Activated T-cell treated with anti-CD3 and anti-CD28 coated beads for 4 hours (primary cell): Measurements from ENCODE around the gene SLIT1.

Experiments used
- DNase-seq: peaks from one replicate; pipeline ENCODE4 v3.0.0-alpha.2; 2020

The SLIT1 gene

DNA sequence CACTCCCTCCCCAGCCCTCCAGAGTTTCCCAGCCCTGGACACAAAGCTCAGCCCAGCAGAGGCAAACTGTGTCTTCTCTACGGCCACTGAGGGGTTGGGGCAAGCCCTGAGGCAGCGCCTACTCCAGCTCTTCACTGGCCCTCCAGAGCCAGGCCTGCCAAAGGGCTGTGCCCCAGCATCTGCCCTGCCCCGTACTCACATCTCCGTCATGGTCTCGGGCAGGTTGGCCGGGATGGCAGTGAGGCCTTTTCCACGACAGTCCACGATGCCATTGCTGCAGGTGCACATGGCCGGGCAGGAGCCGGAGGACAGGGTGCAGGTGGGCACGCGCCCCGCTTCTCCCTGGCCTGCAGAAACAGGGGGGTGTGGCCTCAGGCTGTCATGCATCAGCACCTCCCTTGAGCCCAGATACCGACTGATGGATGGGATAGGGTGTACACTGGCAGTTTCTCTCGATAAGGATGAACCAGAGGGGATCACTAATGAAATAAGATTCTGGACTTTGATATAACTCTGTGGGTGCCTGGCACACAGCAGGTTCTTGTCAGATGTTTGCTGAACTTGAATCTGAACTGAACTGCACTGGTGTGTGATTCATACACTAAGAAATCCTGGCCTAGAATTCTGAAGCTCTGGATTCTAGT is 125.2 kb downstream of the SLIT1 start:
- DNase-seq, result no peak

DNA sequence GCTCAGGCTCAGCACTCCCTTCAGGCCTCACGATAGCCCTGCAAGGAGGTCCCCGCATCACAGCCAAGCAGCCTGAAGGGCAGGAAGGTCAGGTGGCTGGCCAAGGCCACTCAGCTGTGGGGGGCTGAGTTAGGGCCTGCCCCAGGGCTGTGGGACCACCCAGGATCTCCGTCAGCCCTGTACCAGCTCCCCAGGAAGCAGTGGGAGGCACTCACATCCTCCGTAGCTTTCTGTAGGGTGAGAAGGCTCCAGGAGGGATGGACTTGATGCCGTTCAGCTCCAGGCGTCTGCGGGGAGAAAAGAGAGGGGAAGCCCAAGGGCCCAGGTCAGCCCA is 125.9 kb downstream of the SLIT1 start:
- DNase-seq, result no peak

DNA sequence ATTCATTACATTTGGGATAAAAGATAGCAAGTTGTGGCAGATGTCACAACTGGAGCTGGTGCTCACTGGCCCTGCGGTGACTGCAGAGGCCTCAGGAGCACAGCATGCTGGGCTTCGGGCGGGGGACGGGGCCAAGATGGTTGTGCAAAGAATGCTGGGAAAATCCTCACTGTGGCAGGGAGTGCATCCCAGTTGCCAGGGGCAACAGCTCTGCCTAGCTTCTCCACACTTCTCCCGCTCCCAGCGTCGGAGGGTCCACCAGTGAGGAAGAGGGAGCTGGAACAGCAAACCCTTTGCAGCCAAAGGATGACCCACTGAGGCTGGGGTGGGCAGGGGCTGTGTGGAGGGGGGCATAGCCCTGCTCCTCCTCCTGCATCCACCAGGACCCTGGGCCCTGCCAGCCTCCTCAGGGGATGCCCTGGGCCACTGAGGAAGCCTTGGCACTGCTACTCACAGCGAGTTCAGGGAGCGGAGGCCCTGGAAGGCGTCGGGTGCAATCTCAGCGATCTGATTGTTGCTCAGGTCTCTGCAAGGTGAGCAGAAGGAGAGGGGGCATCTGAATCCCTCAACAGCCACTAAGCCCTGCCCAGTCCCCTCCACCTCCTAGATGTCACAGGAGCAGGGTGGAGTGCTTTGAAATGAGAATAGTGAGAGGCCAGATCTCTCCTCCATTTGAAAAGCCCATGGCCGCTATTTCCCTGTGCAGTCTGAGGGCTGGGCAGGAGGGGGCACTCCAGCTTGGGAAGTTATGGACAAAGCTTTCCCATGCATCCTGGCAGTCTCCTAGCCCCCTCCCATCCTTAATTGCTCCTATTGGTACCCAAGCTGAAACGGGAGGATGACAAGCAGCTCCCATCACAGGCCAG is 126.5 kb downstream of the SLIT1 start:
- DNase-seq, result no peak

DNA sequence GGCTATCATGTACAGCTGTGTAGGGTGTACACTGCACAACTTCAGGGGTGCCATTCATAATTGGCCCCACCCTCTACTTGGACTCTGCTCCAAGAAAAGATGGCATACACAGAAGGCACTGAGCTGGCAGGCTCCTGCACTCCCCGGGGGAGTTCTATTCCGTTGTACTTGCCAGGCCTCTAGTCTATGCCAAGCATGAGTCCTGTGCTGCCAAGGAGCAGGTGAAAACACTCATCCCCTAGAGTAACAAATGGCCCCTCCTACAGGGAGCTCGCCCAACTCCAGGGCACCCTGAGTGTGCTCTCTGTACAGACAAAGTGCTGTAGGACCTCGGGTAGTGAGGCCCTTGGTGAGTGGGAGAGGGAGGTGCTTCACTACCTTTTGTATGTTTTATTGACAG is 127.2 kb downstream of the SLIT1 start:
- no peak for DNase-seq

DNA sequence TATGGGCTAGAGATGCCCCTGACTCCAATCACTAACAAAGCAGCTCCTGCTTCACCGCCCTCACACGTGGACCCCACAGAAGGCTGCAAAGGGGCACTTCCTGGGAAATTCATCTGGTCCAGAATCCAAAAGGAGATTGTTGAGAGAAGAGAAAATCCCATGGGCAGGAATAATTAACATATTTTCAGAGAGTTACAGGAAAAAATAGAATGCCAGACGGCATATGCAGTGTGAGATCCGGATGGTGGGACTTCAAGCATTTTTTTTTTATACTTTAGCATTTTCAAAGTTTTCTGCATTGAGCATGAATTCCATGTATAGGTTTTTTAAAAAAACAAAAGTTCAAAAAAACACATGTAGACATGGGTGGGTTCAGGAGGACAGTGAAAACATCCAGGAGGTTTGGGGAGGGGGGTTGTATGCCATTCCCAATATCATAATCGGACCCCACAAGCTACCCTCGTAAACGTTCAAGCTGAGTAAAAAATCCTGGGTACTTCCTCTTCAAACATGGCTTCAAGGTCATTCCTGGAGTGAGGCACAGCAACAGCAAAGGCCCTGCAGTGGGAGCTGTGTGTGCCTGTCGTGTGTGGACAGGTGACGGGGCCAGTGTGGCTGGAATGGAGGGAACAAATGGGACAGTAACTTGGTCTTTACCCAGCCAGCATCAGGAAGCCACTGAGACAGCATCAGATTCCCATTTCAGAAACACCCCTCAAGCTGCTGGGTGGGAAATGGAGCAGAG is 128.1 kb downstream of the SLIT1 start:
- no peak for DNase-seq

DNA sequence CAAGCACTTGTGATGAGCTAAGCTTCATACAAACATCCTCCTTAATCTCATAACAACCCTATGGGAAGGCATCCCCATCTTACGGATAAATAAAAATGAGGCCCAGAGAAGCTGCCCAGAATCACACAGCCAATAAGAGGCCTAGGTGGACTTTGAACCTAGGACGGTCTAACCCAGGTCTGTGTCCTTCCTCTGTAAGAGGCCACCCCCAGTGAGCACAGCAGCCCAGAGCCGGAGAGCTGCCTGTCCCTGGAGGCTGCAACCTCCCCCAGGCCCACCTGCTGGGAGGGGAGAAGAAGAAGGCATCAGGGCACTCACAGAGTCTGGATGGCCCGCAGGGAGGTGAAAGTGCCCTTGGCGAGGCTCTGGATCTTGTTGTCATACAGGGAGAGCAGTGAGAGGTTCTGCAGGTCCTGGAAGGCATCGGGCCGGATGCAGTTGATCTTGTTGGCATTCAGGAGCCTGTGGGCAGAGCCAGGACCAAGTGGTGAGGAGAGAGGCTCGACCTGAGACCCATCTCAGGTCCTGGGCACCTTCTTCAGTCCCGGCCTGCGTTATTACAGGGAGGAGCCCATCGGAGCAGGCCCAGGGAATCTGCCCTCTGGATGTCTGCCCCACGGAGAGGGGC is 129.6 kb downstream of the SLIT1 start:
- no peak for DNase-seq

DNA sequence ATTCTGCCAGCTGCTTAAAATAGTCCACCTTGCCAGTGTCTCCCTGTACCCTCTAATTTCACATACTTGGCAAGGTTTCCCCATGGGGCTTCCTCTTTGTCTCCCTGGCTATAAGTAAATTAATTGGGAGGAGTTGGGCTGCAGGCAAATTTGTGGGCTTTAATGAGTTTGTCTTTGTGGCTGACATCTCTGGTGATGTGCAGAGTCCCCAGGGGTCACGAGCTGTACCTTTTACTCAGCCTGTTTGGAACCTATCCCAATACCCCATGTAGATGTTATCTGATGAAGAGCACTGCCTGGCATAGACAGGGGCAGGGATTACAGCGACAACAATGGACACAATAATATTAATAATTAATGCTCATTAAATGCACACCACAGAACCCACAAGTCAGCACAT is 132.5 kb downstream of the SLIT1 start:
- DNase-seq, result no peak

DNA sequence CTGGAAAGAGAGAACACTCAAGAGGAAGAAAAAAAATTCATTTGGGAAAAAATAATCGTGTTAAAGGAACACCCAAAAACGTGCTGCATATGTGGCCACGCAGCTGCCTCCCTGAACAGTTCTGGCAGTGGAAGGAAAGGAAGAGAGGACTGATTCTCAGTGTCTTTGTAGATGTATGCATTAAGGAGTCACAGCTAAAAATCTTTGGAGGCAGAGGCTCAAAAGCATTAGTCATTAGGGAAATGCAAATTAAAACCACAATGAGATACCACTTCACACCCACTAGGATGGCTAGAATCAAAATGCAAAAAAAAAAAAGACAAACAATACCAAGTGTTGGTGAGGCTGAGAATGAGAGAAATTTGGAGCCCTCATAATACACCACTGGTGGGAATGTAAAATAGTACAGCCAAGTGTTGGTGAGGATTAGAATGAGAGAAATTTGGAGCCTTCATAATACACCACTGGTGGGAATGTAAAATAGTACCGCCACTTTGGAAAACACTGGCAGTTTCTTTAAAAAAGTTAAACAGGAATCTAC is 134.7 kb downstream of the SLIT1 start:
- no peak for DNase-seq

DNA sequence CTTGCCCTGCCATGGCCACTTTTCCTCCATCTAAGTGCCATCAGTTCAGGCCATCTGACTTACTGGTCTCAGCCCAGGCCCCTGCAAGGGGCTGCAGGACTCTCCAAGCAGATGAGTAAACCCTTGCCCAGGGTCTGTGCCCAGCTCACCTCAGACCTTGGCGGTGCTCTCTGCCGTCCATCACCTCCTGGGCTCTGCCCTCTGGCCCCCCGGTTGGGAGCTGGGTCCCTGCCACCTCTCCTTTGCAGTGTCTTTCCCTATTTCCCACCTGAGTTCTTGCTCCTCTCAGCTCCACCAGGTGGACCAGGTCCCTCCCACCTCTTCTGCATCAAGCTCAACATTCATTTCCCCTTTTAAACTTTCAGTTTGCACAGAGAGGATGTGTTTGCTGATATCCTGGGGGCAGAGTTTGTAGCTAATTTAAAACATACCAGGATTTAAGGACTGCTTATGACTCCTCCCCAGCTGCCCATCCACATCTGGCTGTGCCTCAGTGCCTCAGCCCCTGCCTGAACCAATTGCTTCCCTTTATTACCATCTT is 135.5 kb downstream of the SLIT1 start:
- no peak for DNase-seq

DNA sequence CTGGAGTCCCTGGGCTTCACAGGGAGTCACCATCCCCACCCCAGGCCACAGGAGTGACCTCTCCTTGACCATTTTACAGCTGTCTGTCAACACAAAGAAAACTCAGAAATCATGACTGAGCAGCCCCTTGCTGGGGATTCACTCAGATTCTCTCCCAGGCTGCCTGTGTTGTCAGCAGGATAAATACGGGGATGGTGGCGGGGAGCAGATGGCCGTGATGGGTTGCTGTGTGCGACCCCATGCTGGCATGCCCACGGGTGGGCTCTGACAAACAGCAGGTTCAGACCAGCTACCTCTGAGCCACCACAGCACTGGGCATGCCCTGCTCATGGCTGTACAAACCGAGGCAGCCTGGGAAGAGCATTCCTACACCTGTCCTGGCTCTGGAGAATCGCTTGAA is 136.1 kb downstream of the SLIT1 start:
- no peak for DNase-seq

DNA sequence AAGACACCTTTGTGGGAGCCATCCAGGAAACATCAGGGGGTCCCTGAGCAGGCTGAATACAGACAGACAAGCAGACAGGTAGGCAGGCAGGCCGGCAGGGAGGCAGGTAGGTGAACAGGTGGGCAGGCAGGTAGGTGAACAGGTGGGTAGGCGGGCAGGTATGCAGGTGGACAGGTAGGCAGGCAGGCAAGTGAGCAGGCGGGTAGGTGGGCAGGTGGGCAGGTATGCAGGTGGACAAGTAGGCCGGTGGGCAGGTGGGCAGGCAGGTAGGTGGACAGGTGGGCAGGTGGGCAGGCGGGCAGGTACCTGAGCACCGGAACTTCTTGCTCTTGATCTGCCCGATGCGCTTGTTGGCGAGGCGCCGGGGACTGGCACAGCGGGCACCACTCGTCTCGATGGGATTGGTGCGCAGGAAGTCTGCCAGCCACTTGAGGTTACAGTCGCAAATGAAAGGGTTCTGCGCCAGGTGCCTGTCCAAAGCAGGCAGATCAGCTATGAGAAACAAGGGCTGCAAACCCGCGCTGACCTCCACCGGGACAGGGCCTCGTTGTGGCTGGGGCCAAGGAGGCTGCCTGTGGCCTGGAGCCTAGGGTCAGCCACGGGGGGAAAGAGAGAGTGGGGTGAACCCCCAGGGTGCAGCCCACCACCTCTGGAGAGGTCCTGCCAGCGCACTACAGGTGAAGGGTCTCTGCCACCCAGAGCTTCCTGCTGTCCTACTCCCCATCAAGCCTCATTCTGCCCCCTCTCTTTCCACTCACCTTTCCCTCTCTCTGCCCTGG is 136.9 kb downstream of the SLIT1 start:
- no peak for DNase-seq

DNA sequence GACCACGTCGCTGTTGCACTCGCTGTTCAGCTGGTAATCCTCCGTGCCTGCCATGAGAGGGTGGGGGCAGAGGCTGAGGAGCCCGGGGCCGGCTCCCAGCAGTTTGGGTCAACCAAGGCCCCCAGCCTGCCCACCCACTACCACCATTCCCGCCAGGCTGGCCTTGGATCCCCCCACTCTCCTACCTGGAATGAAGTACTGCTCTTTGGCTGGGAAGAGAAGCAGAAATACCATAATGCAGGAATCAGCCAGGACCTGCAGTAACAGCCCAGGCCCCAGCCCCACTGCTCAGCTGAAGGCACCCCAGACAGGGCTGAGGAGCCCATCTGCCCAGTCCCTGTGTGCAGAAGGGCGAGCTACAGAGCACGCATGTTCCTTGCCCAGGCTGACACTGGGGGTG is 138.0 kb downstream of the SLIT1 start:
- DNase-seq, result no peak

DNA sequence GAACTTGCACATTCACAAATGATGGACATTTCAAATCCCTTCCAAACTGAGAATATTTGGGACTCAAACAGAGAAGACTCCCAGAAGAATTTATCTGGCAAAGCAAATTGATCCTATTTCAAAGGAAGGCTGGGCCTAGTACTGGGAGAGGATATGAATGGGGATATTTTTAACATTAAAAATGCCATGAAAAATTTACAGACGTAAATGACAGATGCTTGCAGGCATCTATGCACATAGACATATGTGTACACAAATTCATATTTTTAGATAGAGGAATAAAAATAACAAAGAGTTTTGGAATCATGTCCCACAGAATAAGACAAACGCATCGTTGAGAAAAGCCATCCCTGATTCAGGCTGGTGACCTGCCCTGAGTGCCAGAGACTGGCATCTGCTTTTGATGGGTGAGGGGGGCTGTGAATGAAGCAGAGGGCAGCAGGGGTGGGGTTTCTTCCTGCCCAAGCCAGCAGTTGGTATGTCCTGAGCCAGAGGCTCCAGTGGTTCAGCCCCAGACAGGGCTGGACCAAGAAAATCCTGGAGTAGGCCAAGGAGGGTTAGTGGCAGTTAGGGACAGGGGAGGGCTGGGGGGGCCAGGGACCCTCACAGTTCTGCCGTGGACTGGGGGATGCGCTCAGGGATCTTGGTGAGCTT is 138.5 kb downstream of the SLIT1 start:
- no peak for DNase-seq

DNA sequence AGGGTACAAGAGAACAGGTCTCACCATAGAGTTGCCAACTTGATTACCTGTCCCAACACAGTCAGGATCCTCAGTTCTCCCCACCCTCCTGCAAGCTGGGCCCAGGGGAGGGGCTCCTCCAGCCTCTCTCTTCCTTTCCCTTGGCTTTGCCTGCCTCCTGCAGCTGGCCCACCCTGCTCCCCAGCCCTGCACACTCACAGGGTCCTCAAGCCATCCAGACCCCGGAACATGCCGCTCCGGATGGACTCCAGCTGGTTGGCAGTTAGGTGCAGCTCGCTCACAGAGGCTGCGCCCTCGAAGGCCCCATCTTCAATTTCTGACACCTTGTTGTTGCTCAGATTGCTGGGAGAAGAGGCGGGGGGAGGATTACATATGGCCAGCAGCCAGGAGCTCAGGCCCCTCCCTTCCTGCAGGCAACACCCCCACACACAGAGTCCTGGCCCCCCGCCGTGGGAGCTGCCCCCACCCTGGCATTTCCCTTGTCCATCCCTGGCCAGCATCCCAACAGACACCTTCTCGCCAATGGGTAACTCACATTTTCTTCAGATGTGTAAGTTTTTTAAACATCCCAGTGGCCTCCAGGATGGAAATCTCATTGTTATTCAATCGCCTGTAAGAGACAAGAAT is 139.2 kb downstream of the SLIT1 start:
- no peak for DNase-seq

DNA sequence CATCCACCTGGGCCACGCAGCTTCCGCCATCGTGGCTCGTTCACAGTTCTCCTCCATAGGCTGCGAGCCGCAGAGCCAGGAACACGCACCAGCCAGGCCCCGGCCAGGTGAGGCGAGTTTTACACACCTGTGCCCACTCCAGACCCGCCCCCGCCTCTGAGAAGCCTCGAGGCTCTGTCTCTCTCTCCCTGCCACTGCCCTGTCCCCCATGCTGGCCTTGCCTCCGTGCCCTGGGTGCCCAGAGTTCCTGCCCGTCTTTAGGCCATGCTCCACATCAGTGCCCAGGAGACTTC is 142.2 kb downstream of the SLIT1 start:
- DNase-seq, result no peak

DNA sequence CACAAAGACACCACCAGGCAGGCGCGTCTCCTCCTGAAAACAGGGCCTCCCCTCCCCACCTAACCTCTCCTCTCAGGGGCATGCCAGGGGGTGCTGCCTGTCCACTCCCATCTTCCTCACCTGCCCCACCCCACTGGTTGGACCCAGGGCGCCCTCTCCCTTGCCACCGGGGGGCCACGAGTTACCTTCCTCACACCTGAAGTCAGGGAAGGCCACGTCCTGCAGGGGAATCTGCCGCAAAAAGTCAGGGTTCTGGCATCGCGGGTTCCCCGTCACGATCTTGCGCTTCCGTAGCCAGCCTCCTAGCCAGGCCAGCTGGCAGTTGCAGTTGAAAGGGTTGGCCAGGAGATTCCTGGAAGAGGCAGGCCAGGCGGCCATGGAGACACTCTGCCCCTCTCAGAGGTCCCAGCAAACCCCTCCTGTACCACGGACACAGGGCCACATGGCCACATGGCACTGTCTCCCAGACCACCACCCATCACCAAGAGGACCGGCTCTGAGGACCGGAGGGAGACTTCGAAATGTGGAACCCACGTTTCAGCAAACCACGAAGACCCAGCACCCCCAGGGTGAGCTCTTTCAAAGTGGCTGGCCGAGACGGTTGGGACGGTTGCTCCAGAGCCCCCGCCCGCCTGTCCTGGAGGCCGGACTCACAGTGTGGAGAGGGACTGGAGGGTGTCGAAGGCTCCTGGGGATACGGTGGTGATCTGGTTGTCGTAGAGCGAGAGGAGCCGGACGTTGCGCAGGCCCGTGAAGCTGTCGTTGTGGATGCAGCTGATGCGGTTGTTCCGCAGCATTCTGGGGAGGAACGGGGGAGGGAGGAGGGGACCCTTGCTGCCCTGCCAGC is 142.8 kb downstream of the SLIT1 start:
- no peak for DNase-seq

DNA sequence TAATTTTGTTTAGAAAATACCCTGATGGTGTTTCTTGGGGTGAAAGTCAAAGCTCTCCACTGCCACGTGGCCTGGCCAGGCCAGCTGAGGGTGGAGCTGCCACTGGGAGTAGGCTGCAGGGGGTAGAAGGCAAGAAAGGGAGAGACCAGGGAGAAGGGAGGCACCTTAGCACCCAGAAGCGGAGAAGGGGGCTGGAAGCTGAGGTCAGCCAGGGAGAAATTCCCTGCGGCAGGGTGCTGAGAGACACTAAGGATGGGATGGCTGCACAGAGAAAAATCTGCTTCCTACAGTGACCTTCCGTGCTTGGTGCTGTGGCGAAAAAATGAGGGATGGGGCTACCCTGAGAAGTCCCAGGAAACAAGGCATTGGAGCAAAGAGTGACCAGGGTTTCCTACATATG is 143.7 kb downstream of the SLIT1 start:
- DNase-seq, result no peak

DNA sequence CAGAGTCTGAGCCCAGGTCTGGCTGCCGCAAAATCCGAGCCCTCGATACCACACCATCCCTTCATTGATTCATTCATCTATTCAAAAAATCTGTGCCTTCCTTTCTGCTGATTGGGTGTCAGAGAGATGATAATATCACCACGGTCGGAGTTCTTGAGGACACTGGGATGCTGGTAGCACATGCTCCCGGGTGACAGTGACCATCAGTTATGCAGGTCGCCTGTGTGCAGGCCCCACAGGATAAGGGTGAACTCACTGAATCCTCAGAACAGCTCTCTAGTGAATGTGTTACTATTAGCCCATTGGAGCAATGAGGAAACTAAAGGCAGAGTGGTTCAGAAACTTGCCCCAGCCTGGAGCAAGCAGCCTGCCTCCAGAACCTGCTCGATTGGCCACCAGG is 145.1 kb downstream of the SLIT1 start:
- DNase-seq, result no peak

DNA sequence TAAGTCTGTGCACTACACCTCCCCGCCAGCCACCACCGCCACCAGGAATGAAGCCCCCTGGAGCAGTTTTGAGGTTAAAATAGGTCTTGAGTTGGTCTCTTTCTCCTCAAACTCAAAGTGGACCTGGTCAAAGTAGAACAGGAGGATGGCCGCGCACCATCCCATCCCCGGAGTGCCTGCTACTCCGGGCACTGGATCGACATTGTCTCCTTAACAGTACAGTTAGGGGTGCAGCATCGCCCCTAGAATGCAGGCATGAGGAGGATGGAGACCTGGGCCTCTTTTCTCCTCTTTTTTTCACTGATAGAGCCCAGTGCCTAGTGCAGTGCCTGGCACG is 145.5 kb downstream of the SLIT1 start:
- DNase-seq, result no peak

DNA sequence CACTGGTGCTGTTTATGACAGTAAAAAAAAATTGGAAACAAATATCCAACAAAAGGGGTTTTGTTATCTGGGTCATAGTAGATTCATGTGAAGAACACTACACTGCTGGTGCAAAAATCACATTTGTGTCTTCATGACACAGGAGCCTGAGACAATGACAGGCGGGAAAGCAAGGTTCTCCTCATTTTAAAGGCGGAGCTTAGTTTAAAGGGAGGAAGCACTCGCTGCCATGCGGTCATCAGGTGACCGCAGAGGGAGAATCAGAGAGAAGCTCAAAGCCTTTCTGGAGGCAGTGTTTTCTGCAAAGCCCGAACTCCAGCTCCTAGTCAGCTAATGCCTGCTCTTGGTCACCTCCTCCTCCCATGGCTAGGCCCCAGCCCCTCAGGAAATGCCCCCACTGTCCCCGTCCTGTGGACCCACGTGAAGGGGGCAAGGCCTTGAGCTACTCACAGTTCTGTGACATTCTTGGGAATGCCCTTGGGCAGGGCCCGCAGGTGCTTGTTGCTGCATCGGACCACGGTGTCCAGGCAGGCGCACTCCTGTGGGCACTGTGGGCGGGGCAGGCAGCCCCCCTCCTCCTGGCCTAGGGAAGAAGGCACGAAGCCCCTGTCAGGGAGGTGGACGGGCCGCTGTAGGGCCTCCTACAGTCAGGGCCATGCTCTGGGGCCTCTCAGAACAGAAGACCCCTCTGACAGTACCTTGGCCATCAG is 146.1 kb downstream of the SLIT1 start:
- no peak for DNase-seq
